ENCODE results near the gene GRIK3. TPM values are rescaled to one million over a fixed set of nuclear protein-coding genes. Genes with fewer than 3 reads are reported as not detected.

Gene GRIK3
- total RNA-seq, 1 donor from 2014 or later, result not detected

- no peak for DNase-seq (ENCODE audit: low spot score)
Measured at GRCh38 chr1:36982709-36983108, 51.6 kb downstream of the GRIK3 start.

- DNase-seq (ENCODE audit: low spot score), result no peak
Measured at GRCh38 chr1:36981771-36982622, 52.3 kb downstream of the GRIK3 start.

GRCh38 chr1:36981126-36981525 lies 53.2 kb downstream of the GRIK3 start:
- DNase-seq (ENCODE audit: low spot score), result no peak

- no peak for DNase-seq (ENCODE audit: low spot score)
Measured at GRCh38 chr1:36977731-36978406, 56.4 kb downstream of the GRIK3 start.

GRCh38 chr1:36975642-36976041 lies 58.7 kb downstream of the GRIK3 start:
- DNase-seq (ENCODE audit: low spot score), result no peak

GRCh38 chr1:36973056-36973455 lies 61.3 kb downstream of the GRIK3 start:
- DNase-seq (ENCODE audit: low spot score), result no peak

GRCh38 chr1:36971852-36972618 lies 62.3 kb downstream of the GRIK3 start:
- no peak for DNase-seq (ENCODE audit: low spot score)

GRCh38 chr1:36968730-36969129 lies 65.6 kb downstream of the GRIK3 start:
- no peak for DNase-seq (ENCODE audit: low spot score)

- no peak for DNase-seq (ENCODE audit: low spot score)
Measured at GRCh38 chr1:36966242-36966641, 68.1 kb downstream of the GRIK3 start.

GRCh38 chr1:36965275-36966159 lies 68.8 kb downstream of the GRIK3 start:
- DNase-seq (ENCODE audit: low spot score), result no peak

- DNase-seq (ENCODE audit: low spot score), result no peak
Measured at GRCh38 chr1:36964830-36965229, 69.5 kb downstream of the GRIK3 start.

- DNase-seq (ENCODE audit: low spot score), result no peak
Measured at GRCh38 chr1:36963006-36963405, 71.3 kb downstream of the GRIK3 start.

GRCh38 chr1:36961062-36961615 lies 73.2 kb downstream of the GRIK3 start:
- no peak for DNase-seq (ENCODE audit: low spot score)

GRCh38 chr1:36956570-36956969 lies 77.7 kb downstream of the GRIK3 start:
- DNase-seq (ENCODE audit: low spot score), result no peak

GRCh38 chr1:36955016-36955415 lies 79.3 kb downstream of the GRIK3 start:
- DNase-seq (ENCODE audit: low spot score), result no peak

- no peak for DNase-seq (ENCODE audit: low spot score)
Measured at GRCh38 chr1:36953061-36953460, 81.3 kb downstream of the GRIK3 start.

GRCh38 chr1:36951761-36952160 lies 82.6 kb downstream of the GRIK3 start:
- no peak for DNase-seq (ENCODE audit: low spot score)

GRCh38 chr1:36951292-36951750 lies 83.0 kb downstream of the GRIK3 start:
- DNase-seq (ENCODE audit: low spot score), result no peak

GRCh38 chr1:36950604-36951291 lies 83.6 kb downstream of the GRIK3 start:
- DNase-seq (ENCODE audit: low spot score), result no peak

- no peak for DNase-seq (ENCODE audit: low spot score)
Measured at GRCh38 chr1:36948606-36949005, 85.7 kb downstream of the GRIK3 start.
